Motor neuron (in vitro differentiated cells): ENCODE measurements around the gene TTLL11. TPM values are rescaled to one million over a fixed set of nuclear protein-coding genes. Genes with fewer than 3 reads are reported as not detected.

Source experiments
- ATAC-seq, 8 experiments: fragments of 200-7000 bp; cut with Tn5 transposase; replicated peaks in 6 of 8; 2 replicates each; pipeline ENCODE4 v1.8.0; 2021; ENCODE audit warnings: mild to moderate bottlenecking in 8 of 8, moderate library complexity in 8 of 8
- H3K27ac ChIP-seq, 2 donors: fragments of 250-450 bp; sonication (Bioruptor Pico); 2 replicates each; pipeline ENCODE4 v1.9.0; 2021; ENCODE audit warnings: antibody characterized with exemption in 2 of 2, mild to moderate bottlenecking in 2 of 2, moderate library complexity in 1 of 2
- H3K4me1 ChIP-seq, 2 donors: fragments of 250-450 bp; sonication (Bioruptor Pico); replicated peaks in 1 of 2; 2 replicates each; pipeline ENCODE4 v1.6.1; 2021; ENCODE audit warnings: antibody characterized with exemption in 2 of 2, mild to moderate bottlenecking in 2 of 2, moderate library complexity in 1 of 2
- H3K4me3 ChIP-seq, 5 donors: fragments of 250-450 bp; sonication (Bioruptor Pico); 2 replicates each; pipeline ENCODE4 v1.9.0; 2021; ENCODE audit warnings: antibody characterized with exemption in 5 of 5, mild to moderate bottlenecking in 5 of 5, moderate library complexity in 4 of 5
- WGBS, 10 experiments: fragments of 450-650 bp; shearing (Covaris generic); methylation state at CpG; one replicate each; pipeline ENCODE4 v1.0.0; 2022; 5-methylcytosine and 5-hydroxymethylcytosine counted together
- in situ Hi-C, 9 experiments: fragments of 400-800 bp; cut with MboI; loops; one replicate each; pipeline ENCODE4 v1.15.0; 2021; ENCODE audit warnings: low sequenced_read_pairs in 9 of 9, low pct_unique_long_range_greater_than_20kb in 2 of 9; ENCODE audit not compliant: unreplicated experiment in 9 of 9
- total RNA-seq, 8 experiments: library from RNA; unstranded; fragments of 300-600 nt; gene quantifications; 2 replicates each; pipeline versions ENCODE4 v1.2.3 to v1.2.4, GENCODE V29; 2022

TTLL11 gene
- total RNA-seq, 8 experiments from 2014 or later: 5.7 to 16.9 (median 11.2) TPM

DNA sequence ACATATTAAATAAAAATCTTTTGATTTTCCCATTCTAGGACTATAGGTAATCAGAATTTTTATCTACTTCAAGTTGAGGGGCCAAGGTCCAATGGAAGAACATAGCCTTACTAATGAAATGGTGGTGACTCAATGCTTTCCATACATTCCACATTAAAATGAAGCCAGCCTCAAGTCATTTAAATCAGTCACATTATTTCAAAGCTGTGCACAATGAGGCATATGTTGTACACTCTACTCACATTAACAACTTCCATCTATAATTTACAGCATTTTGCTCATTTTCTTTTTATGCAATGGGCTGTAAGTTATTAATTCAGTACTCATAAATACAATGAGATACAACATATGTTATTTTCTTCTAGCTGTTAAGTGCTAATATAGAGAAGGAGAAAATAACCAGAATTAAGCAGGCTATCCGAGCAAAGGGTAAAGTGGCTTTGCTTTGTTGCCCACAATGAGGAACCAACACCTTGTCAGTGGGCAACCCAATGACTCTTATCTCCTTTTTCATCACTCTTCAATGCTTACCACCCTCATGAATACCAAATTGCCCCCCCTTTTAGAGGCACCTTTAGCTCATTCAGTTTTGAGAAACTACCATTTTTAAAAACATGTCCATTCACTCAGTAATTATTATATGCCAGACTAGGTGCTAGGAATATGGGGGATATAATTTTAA, 52.4 kb downstream of the TTLL11 start:
- in situ Hi-C loops: no loop called here
- WGBS, 10 experiments: 0 to 91% (median 60%) methylated on average over 1 of the region's 1 CpG; no CpG with 5 or more reads in 4 of the 10 experiments

GRCh38 chr9:122039234-122039633, 53.9 kb downstream of the TTLL11 start:
- peak in 1 of 8 experiments; percentile 12 for ATAC-seq

More for the DNA sequence above, 52.4 kb downstream of the TTLL11 start:
- Histone ChIP-seq H3K4me3 (no peak overlapping the region), H3K4me1 (no peaks in the 10 kb centered on the region), H3K27ac (no peak overlapping the region)
- peak in 4 of 8 experiments; percentile 17 to 58 (median 24) for ATAC-seq

GRCh38 chr9:122036988-122037387, 56.1 kb downstream of the TTLL11 start:
- WGBS, 10 experiments: 0 to 70% (median 61%) methylated on average over 1 of the region's 1 CpG; no CpG with 5 or more reads in 2 of the 10 experiments
- H3K27ac ChIP-seq: no peak overlapping the region
- in situ Hi-C loops: no loop called here
- ATAC-seq: peak in 3 of 8 experiments; percentile 12 to 90 (median 86)
- H3K4me3 ChIP-seq: no peak overlapping the region
- H3K4me1 ChIP-seq: no peaks in the 10 kb centered on the region

More at GRCh38 chr9:122039234-122039633, 53.9 kb downstream of the TTLL11 start:
- H3K4me1 ChIP-seq: no peaks in the 10 kb centered on the region
- in situ Hi-C loops: no loop called here
- no peak overlapping the region for H3K27ac ChIP-seq
- H3K4me3 ChIP-seq: no peak overlapping the region
- 93 to 100% (median 94%) methylated on average over 3 to 6 of the region's 6 CpGs; no CpG with 5 or more reads in 3 of the 10 experiments for WGBS, 10 experiments

DNA sequence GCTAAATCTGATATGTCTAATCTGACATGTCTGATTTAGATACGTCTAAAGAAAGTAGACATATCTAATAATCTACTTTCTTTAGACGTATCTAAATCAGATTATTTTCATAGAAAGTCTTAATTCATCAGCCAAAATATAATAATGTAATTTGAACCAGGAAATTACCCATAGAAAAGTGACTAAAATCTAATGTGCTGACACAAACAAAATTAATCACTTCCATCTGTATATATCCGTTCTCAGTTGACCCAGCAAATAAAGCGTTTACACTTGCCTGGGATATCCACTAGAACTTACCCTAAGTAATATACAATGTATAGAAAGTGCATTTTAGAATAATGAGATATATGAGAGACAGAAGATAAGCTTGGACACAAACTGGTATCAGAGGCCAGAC, 56.7 kb downstream of the TTLL11 start:
- no peaks in the 10 kb centered on the region for H3K4me1 ChIP-seq
- ATAC-seq: no peak
- 40 to 100% (median 91%) methylated on average over 2 to 4 of the region's 4 CpGs; no CpG with 5 or more reads in 2 of the 10 experiments for WGBS, 10 experiments
- in situ Hi-C loops: no loop called here
- H3K27ac ChIP-seq: no peak overlapping the region
- H3K4me3 ChIP-seq: no peak overlapping the region

DNA sequence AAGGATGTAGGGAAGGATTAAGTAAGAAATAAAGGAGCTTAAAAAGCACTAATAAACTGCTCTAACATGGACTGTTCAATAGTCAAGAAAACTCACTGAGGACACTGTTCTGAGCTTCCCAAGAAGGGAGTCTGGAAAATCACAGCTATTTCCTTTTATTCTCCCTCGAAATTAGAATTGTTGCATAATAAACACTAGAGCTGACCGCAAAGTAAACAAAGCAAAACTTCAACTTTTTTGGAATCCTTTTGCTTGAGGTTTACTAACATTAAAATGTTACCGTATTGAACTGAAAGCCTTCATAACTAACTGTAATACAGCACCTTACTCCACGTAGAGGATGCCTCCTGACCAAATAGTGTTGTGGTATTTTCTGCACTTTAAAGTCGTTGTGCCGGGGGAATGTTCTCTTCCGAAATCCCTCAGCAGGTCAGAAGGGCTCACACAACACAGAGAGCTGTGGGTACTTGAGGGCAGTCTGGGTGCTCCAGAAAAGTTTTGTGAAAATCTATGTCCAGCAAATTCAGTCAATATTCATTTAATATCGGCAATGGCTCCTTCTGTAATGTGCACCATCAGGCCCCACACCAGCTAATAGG, 59.2 kb downstream of the TTLL11 start:
- in situ Hi-C loops: no loop called here
- ATAC-seq: no peak
- 43 to 93% (median 83%) methylated on average over 2 to 8 of the region's 8 CpGs; no CpG with 5 or more reads in 1 of the 10 experiments for WGBS, 10 experiments
- no peaks in the 10 kb centered on the region for H3K4me1 ChIP-seq
- no peak overlapping the region for H3K27ac ChIP-seq
- no peak overlapping the region for H3K4me3 ChIP-seq

DNA sequence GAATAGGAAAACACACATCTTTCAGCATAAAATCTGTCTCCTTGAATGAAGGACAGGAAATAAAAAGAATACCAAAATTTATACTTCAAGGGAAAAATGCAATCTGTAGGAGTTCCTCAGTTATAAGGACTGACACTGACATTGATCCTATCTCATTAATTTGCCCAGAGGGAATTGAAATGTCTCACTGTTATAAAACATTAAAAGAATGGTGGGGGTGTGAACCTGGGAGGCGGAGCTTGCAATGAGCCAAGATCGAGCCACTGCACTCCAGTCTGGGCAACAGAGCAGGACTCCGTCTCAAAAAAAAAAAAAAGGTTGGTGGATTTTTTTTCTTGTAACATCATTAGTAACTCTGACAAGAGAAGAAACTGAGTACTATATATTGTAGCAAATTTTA, 60.8 kb downstream of the TTLL11 start:
- no peak for ATAC-seq
- 55 to 83% (median 67%) methylated on average over 2 to 3 of the region's 3 CpGs; no CpG with 5 or more reads in 2 of the 10 experiments for WGBS, 10 experiments
- in situ Hi-C loops: no loop called here
- H3K4me3 ChIP-seq: no peak overlapping the region
- H3K27ac ChIP-seq: no peak overlapping the region
- no peaks in the 10 kb centered on the region for H3K4me1 ChIP-seq

- Histone ChIP-seq H3K4me3 (no peak overlapping the region), H3K27ac (no peak overlapping the region), H3K4me1 (no peaks in the 10 kb centered on the region)
- 25 to 66% (median 53%) methylated on average over 2 to 7 of the region's 7 CpGs; no CpG with 5 or more reads in 1 of the 10 experiments for WGBS, 10 experiments
- ATAC-seq: no peak
- in situ Hi-C loops: no loop called here
Measured at GRCh38 chr9:122031776-122032175, 61.3 kb downstream of the TTLL11 start.

DNA sequence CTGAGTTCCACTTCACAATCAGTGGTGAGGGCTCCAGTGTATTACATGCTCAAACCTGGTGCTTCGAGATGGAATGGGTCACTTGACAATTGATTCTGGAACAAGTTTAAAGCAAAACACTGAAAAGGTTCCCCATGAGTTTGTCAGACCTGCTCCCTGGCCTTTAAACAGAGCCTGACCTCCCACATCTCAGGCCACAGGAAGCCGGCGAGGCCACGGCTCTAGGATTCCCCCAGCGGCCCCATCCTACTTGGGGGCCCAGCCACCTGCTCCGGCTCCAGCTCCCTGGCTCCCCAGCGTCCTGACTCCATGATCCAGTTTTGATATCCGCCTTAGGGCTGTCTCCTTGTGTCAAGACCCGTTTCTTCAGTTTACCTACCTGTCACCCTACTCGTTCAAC, 62.0 kb downstream of the TTLL11 start:
- 71 to 100% (median 83%) methylated on average over 1 to 8 of the region's 10 CpGs; no CpG with 5 or more reads in 5 of the 10 experiments for WGBS, 10 experiments
- no peak overlapping the region for H3K4me3 ChIP-seq
- no peak overlapping the region for H3K27ac ChIP-seq
- ATAC-seq: no peak
- no peaks in the 10 kb centered on the region for H3K4me1 ChIP-seq
- in situ Hi-C loops: no loop called here

DNA sequence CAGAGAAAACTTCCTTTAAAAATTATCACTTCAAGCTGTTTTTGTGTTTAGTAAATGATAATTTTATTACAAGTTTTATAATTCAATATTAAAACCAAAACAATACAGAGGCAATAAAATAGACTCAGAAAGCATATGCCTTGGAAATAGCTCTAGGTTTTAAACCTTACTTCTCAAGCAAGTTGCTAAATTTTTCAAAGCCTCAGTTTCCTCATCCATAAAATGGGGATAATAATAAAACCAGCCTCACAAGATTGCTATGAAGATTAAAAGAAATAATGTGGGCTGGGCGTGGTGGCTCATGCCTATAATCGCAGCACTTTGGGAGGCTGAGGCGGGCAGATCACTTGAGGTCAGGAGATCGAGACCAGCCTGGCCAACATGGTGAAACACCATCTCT, 62.8 kb downstream of the TTLL11 start:
- Histone ChIP-seq H3K4me3 (no peak overlapping the region), H3K27ac (no peak overlapping the region), H3K4me1 (no peaks in the 10 kb centered on the region)
- ATAC-seq: no peak
- in situ Hi-C loops: no loop called here
- 92 to 100% (median 100%) methylated on average over 1 to 4 of the region's 4 CpGs; no CpG with 5 or more reads in 1 of the 10 experiments for WGBS, 10 experiments

- ATAC-seq: peak in 1 of 8 experiments; percentile 39
- 90 to 100% (median 100%) methylated on average over 2 to 3 of the region's 3 CpGs; no CpG with 5 or more reads in 3 of the 10 experiments for WGBS, 10 experiments
- no peak overlapping the region for H3K4me3 ChIP-seq
- no peak overlapping the region for H3K27ac ChIP-seq
- H3K4me1 ChIP-seq: no peaks in the 10 kb centered on the region
- in situ Hi-C loops: no loop called here
Measured at GRCh38 chr9:122029898-122030297, 63.2 kb downstream of the TTLL11 start.

- ATAC-seq: no peak
- Histone ChIP-seq H3K4me1 (no peaks in the 10 kb centered on the region), H3K4me3 (no peak overlapping the region), H3K27ac (no peak overlapping the region)
- WGBS, 10 experiments: 80 to 100% (median 90%) methylated on average over 1 of the region's 1 CpG; no CpG with 5 or more reads in 1 of the 10 experiments
- in situ Hi-C loops: no loop called here
Measured at GRCh38 chr9:122028089-122028488, 65.0 kb downstream of the TTLL11 start.

- Histone ChIP-seq H3K27ac (no peak overlapping the region), H3K4me3 (no peak overlapping the region)
- ATAC-seq: peak in 2 of 8 experiments; percentile 23 to 32
Measured at GRCh38 chr9:122020398-122020797, 72.7 kb downstream of the TTLL11 start.

GRCh38 chr9:122016744-122017143, 76.4 kb downstream of the TTLL11 start:
- ATAC-seq: no peak
- no peaks in the 10 kb centered on the region for H3K4me1 ChIP-seq
- no peak overlapping the region for H3K4me3 ChIP-seq
- 0 to 74% (median 35%) methylated on average over 1 to 6 of the region's 6 CpGs; no CpG with 5 or more reads in 1 of the 10 experiments for WGBS, 10 experiments
- in situ Hi-C loops: no loop called here
- H3K27ac ChIP-seq: no peak overlapping the region

More at GRCh38 chr9:122020398-122020797, 72.7 kb downstream of the TTLL11 start:
- 0 to 50% (median 20%) methylated on average over 1 to 2 of the region's 2 CpGs; no CpG with 5 or more reads in 3 of the 10 experiments for WGBS, 10 experiments
- in situ Hi-C loops: no loop called here
- no peaks in the 10 kb centered on the region for H3K4me1 ChIP-seq
